GM23248 (cell line): ENCODE results near the gene CDC40. TPM values are rescaled to one million over a fixed set of nuclear protein-coding genes. Genes with fewer than 3 reads are reported as not detected.

Experiments
- DNase-seq: peaks from one replicate; pipeline ENCODE4 v3.0.0-alpha.2; 2015
- H2AFZ ChIP-seq: fragments of 200-600 bp; sonication (generic); 2 replicates; pipeline ENCODE4 v1.6.1; 2016; ENCODE audit warnings: antibody characterized with exemption
- H3F3A ChIP-seq: fragments of 200-600 bp; sonication (generic); 2 replicates; pipeline ENCODE4 v1.6.1; 2016; ENCODE audit warnings: mild to moderate bottlenecking, antibody characterized with exemption, mixed run types; ENCODE audit not compliant: insufficient read depth
- H3K27ac ChIP-seq: fragments of 200-600 bp; sonication (generic); 2 replicates; pipeline ENCODE4 v1.5.1; 2016; ENCODE audit warnings: mild to moderate bottlenecking
- H3K27me3 ChIP-seq: fragments of 200-600 bp; sonication (generic); replicated peaks from 2 replicates; pipeline ENCODE4 v1.6.1; 2016; ENCODE audit warnings: mild to moderate bottlenecking; ENCODE audit not compliant: insufficient read depth
- H3K36me3 ChIP-seq: fragments of 200-600 bp; sonication (generic); 2 replicates; pipeline ENCODE4 v1.6.1; 2016; ENCODE audit warnings: low read depth, mild to moderate bottlenecking
- H3K4me1 ChIP-seq: fragments of 200-600 bp; sonication (generic); 2 replicates; pipeline ENCODE4 v1.6.1; 2016; ENCODE audit warnings: mild to moderate bottlenecking; ENCODE audit not compliant: insufficient read depth
- H3K4me2 ChIP-seq: fragments of 200-600 bp; sonication (generic); one replicate; pipeline ENCODE4 v1.6.1; 2016; ENCODE audit warnings: mild to moderate bottlenecking; ENCODE audit not compliant: unreplicated experiment
- H3K4me3 ChIP-seq: fragments of 200-600 bp; sonication (generic); 2 replicates; pipeline ENCODE4 v1.5.1; 2016; ENCODE audit warnings: mild to moderate bottlenecking
- H3K79me2 ChIP-seq: fragments of 200-600 bp; sonication (generic); 2 replicates; pipeline ENCODE4 v1.6.1; 2016; ENCODE audit warnings: mild to moderate bottlenecking; ENCODE audit not compliant: insufficient read depth
- H3K9ac ChIP-seq: fragments of 200-600 bp; sonication (generic); 2 replicates; pipeline ENCODE4 v1.6.1; 2016; ENCODE audit warnings: mild to moderate bottlenecking
- H3K9me2 ChIP-seq: fragments of 200-600 bp; sonication (generic); 2 replicates; pipeline ENCODE4 v1.6.1; 2016; ENCODE audit warnings: mixed run types, mild to moderate bottlenecking, moderate library complexity; ENCODE audit not compliant: insufficient read depth
- H3K9me3 ChIP-seq: fragments of 200-600 bp; sonication (generic); one replicate; pipeline ENCODE4 v1.6.1; 2017; ENCODE audit warnings: low read depth
- H4K20me1 ChIP-seq: fragments of 200-600 bp; sonication (generic); 2 replicates; pipeline ENCODE4 v1.6.0; 2016; ENCODE audit not compliant: insufficient read depth
- EZH2 ChIP-seq: fragments of 200-600 bp; sonication (generic); IDR thresholded peaks from 2 replicates; pipeline ENCODE4 v1.6.1; 2018; ENCODE audit warnings: antibody characterized with exemption, mild to moderate bottlenecking; ENCODE audit not compliant: insufficient read depth, poor library complexity, severe bottlenecking
- EZH2phosphoT487 ChIP-seq: fragments of 200-600 bp; sonication (generic); IDR thresholded peaks from 2 replicates; pipeline ENCODE4 v1.6.1; 2018; ENCODE audit warnings: antibody characterized with exemption, moderate library complexity, mild to moderate bottlenecking, low read depth; ENCODE audit not compliant: insufficient read depth
- WGBS, 2 experiments: methylation state at CpG; one replicate each; pipeline ENCODE4 v1.1.6; 2015 to 2017; ENCODE audit warnings: low lambda C conversion rate in 2 of 2, low coverage in 1 of 2; ENCODE audit errors: missing lambda C conversion rate in 2 of 2; 5-methylcytosine and 5-hydroxymethylcytosine counted together
- in situ Hi-C: fragments of 300-500 bp; cut with MboI; formaldehyde crosslinking; loops from 2 replicates; pipeline ENCODE4 v1.15.0; 2020
- polyA plus RNA-seq: library from polyadenylated mRNA; unstranded; fragments of >200 nt; fragmentation: Nextera tagmentation; extraction: Ambion mirVana; gene quantifications from 2 replicates; pipeline ENCODE4 v1.2.1, GENCODE V29; 2016
- total RNA-seq: library from RNA; depleted of rRNA; stranded (reverse); fragments of >200 nt; shearing (Covaris generic); gene quantifications from 2 replicates; pipeline ENCODE4 v1.2.3, GENCODE V29; 2014

CDC40 gene
- total and polyA plus RNA-seq, 2 experiments from 2014 or later, result 21.1 to 21.9 TPM

DNA sequence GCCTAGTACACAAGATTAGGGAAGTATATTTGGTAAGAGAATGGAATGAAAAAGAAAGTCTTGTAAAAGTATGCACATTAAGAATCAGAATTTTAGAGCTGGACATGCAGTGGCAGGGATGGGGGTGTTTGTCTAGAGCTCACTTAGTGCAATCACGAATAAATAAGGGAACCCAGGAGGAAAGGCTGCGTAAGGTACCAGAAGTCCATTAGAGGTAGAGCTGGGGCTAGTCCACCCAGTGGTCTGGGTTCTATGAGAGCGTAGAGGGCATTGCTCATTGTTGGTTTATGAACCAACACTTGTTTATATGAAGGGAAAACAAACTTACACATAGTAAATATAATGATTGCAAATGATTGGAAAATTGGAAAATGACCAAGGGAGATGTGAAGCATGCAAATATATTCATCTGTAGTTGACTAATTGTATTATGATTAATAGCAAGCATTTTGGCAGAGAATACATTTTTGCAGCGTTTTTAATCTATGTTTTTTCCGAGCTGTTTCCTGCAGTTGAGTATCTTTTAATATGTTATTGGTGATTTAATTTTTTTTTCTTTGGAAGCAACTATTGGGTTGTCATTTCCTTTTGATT is 3.2 kb downstream of the CDC40 start:
- no peaks in the 10 kb centered on the region for H3K9me3 ChIP-seq
- H3K27me3 ChIP-seq, result no peaks in the 10 kb centered on the region
- H3K4me2 ChIP-seq, result no peak overlapping the region
- H2AFZ ChIP-seq, result no peak overlapping the region
- peaks cover 11% of the 10 kb centered on the region; the same call in 1 of the 2 replicates for H3F3A ChIP-seq
- no peaks in the 10 kb centered on the region for H3K9me2 ChIP-seq
- H3K36me3 ChIP-seq, result no peaks in the 10 kb centered on the region
- no peak overlapping the region for H3K4me3 ChIP-seq
- no peak for DNase-seq
- no peak overlapping the region for H3K9ac ChIP-seq
- TF ChIP-seq EZH2phosphoT487, result no peak
- H3K79me2 ChIP-seq, result peaks cover 85% of the 10 kb centered on the region
- H4K20me1 ChIP-seq, result peaks cover 1% of the 10 kb centered on the region; the same call in 1 of the 2 replicates
- in situ Hi-C loops, result no loop called here
- H3K27ac ChIP-seq, result no peak overlapping the region
- peaks cover 36% of the 10 kb centered on the region for H3K4me1 ChIP-seq
- 77 to 84% methylated on average over 5 of the region's 5 CpGs for WGBS, 2 experiments

- peaks cover 100% of the 10 kb centered on the region for H3K79me2 ChIP-seq
- H3K36me3 ChIP-seq, result no peaks in the 10 kb centered on the region
- H3K9me2 ChIP-seq, result no peaks in the 10 kb centered on the region
- H3K4me1 ChIP-seq, result peaks cover 45% of the 10 kb centered on the region
- in situ Hi-C loops, result no loop called here
- H3F3A ChIP-seq, result peaks cover 12% of the 10 kb centered on the region; the same call in 1 of the 2 replicates
- H3K4me2 ChIP-seq, result no peak overlapping the region
- TF ChIP-seq EZH2 (no peak), EZH2phosphoT487 (no peak)
- no peak for DNase-seq
- no peak overlapping the region for H3K4me3 ChIP-seq
- no peak overlapping the region for H3K27ac ChIP-seq
- H3K27me3 ChIP-seq, result no peaks in the 10 kb centered on the region
- no peaks in the 10 kb centered on the region for H3K9me3 ChIP-seq
- H3K9ac ChIP-seq, result no peak overlapping the region
- peaks cover 18% of the 10 kb centered on the region for H4K20me1 ChIP-seq
- H2AFZ ChIP-seq, result no peak overlapping the region
- 95 to 99% methylated on average over 3 of the region's 3 CpGs for WGBS, 2 experiments
These were observed 5.7 kb downstream of the CDC40 start for GRCh38 chr6:110185879-110186278.

GRCh38 chr6:110188791-110189190 is 8.6 kb downstream of the CDC40 start:
- H3K79me2 ChIP-seq, result peaks cover 94% of the 10 kb centered on the region
- no peaks in the 10 kb centered on the region for H3K9me2 ChIP-seq
- no peak for TF ChIP-seq EZH2phosphoT487
- H3K27ac ChIP-seq, result peak overlapping the region; percentile 42
- H3K9ac ChIP-seq, result no peak overlapping the region; the same call in 1 of the 2 replicates
- in situ Hi-C loops, result no loop called here
- H3K4me1 ChIP-seq, result peaks cover 18% of the 10 kb centered on the region
- no peak overlapping the region for H2AFZ ChIP-seq
- peak; percentile 57 for DNase-seq
- peaks cover 3% of the 10 kb centered on the region; the same call in 1 of the 2 replicates for H3K36me3 ChIP-seq
- H3K4me2 ChIP-seq, result peak overlapping the region; percentile 15
- no peak overlapping the region for H3K4me3 ChIP-seq
- no peaks in the 10 kb centered on the region for H3K27me3 ChIP-seq
- H3K9me3 ChIP-seq, result no peaks in the 10 kb centered on the region
- peaks cover 7% of the 10 kb centered on the region; the same call in 1 of the 2 replicates for H3F3A ChIP-seq
- H4K20me1 ChIP-seq, result peaks cover 24% of the 10 kb centered on the region

GRCh38 chr6:110190726-110191125 is 10.5 kb downstream of the CDC40 start:
- Histone ChIP-seq H3K9me3 (no peaks in the 10 kb centered on the region), H2AFZ (no peak overlapping the region), H3K79me2 (peaks cover 94% of the 10 kb centered on the region), H3K4me2 (no peak overlapping the region), H3K36me3 (peaks cover 11% of the 10 kb centered on the region; the same call in 1 of the 2 replicates), H3K27ac (no peak overlapping the region), H3K9me2 (no peaks in the 10 kb centered on the region), H3F3A (peaks cover 7% of the 10 kb centered on the region; the same call in 1 of the 2 replicates), H3K4me1 (peaks cover 10% of the 10 kb centered on the region), H3K4me3 (no peak overlapping the region), H4K20me1 (peaks cover 24% of the 10 kb centered on the region), H3K9ac (no peak overlapping the region), H3K27me3 (no peaks in the 10 kb centered on the region)
- DNase-seq, result no peak
- TF ChIP-seq EZH2phosphoT487 (no peak), EZH2 (no peak)
- in situ Hi-C loops, result no loop called here
- WGBS, 2 experiments, result 89 to 91% methylated on average over 4 to 6 of the region's 6 CpGs

DNA sequence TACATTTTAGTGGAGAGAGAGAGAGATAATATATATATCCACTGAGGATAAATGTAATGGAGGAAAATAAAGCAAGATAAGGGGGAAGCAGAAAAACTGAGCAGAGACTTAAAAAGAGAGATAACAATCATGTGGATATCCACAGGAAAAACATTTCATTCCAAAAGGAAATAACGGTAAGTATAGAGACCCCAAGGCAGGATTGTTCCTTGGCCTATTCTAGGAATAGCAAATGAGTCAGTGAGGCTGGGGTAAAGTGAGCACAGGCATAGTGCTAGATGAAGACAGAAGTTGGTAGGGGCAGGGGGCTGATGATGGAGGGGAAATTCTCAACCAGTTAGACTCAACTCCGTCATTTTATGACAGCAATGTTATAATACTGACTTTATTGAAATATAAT is 11.2 kb downstream of the CDC40 start:
- no peak for TF ChIP-seq EZH2phosphoT487
- H3K9me3 ChIP-seq, result no peaks in the 10 kb centered on the region
- no peak overlapping the region for H2AFZ ChIP-seq
- DNase-seq, result no peak
- in situ Hi-C loops, result no loop called here
- H3K9ac ChIP-seq, result no peak overlapping the region
- 95 to 98% methylated on average over 2 of the region's 2 CpGs for WGBS, 2 experiments
- H3F3A ChIP-seq, result peaks cover 7% of the 10 kb centered on the region; the same call in 1 of the 2 replicates
- H3K9me2 ChIP-seq, result no peaks in the 10 kb centered on the region
- no peak overlapping the region for H3K4me2 ChIP-seq
- H3K4me3 ChIP-seq, result no peak overlapping the region
- H3K36me3 ChIP-seq, result peaks cover 11% of the 10 kb centered on the region; the same call in 1 of the 2 replicates
- H3K27me3 ChIP-seq, result no peaks in the 10 kb centered on the region
- peaks cover 24% of the 10 kb centered on the region for H4K20me1 ChIP-seq
- peaks cover 94% of the 10 kb centered on the region for H3K79me2 ChIP-seq
- no peak overlapping the region for H3K27ac ChIP-seq
- H3K4me1 ChIP-seq, result peaks cover 10% of the 10 kb centered on the region
